GM21447 (cell line): ENCODE data around the gene RASA4B.

ENCODE experiments used
- ATAC-seq: cut with Tn5 transposase; IDR thresholded peaks from one replicate; pipeline ENCODE4 v1.9.1; 2021; ENCODE audit not compliant: unreplicated experiment

The RASA4B gene

DNA sequence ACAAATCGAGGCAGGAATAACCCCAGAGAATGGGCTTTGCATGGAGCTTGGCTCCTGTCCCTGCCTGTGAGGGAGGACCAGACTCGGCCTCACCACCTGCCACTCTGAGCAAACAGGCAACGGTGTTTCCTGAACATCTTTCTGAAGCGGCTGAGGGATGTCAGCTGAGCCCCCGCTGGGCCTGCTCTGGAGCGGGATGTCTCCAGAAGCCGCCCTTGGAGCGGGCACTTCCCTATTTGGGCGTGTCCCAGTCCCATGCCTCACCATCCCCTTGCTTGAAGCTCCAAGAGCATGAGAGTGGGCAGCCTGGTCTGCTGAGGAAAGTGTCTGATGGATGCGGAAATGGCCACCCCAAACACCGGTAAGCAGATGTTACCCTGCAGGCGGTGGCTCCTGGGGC, 63.1 kb downstream of the RASA4B start:
- ATAC-seq, result no peak

GRCh38 chr7:102453319-102453718, 64.3 kb downstream of the RASA4B start:
- no peak for ATAC-seq

DNA sequence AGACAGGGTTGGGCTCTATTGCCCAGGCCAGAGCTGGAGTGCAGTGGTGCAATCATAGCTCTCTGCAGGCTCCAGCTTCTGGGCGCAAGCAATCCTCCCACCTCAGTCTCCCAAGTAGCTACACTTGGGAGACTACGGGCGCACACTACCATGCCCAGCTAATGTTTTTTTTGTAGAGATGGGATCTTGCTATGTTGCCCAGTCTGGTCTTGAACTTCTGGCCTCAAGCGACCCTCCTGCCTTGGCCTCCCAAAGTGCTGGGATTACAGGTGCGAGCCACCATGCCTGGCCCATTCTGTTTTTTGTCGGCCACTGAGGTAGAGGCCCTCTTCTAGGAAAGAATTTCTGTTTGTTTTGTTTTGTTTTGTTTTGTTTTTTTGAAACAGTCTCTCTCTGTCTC, 65.1 kb downstream of the RASA4B start:
- no peak for ATAC-seq

- no peak for ATAC-seq
Measured at GRCh38 chr7:102451371-102452054, 66.1 kb downstream of the RASA4B start.

DNA sequence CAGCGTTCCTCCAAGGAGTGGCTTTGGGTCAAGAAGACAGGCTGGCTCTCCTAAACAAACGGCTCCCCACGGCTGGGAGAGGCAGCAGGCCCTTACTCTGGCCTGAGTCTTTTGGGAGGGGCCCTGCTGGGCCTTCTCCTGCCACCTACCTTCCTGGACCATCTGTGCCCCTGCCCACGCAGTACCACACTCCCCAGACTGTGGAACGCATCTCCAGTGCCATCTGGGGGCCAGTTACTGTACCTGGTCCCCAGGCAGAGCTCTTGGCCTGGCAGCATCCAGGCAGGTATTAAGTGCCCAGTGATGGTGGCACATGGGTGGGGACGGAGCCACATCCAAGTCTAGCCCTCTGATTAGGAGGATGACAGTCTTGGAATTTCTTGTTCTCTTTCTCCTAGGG, 67.3 kb downstream of the RASA4B start:
- ATAC-seq, result no peak

DNA sequence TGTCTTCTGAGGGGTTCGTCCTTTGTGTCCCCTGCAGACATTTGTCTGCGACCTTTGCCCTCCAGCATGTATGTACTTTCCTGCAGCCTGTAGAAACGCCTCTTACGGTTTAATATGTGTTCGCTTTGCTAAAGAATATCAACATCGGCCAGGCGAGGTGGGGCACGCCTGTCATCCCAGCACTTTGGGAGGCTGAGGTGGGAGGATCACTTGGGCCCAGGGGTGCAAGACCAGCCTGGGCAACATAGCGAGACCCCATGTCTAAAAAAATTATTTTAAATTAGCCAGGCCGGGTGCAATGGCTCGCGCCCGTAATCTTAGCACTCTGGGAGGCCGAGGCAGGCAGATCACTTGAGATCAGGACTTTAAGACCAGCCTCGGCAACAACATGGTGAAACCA, 68.4 kb downstream of the RASA4B start:
- ATAC-seq, result no peak

DNA sequence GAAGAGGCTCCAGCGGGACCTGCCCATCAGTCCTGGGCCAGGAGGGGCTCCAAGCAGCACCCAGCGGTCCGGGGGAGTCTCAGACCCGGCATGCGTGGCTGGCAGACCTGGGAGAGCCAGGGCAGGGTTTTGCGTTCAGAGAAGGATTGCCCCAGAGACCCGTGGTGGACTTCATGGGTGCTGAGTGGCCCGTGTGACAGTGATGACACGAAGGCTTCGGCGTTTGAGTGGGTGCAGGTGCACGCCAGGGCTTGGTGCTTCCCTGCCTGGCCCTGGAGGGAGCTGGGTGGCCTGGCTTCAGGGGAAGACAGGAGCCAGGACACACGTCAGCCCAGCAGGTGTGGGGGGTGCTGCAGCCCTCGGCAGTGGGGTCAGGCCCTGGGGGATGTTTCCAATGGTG, 70.3 kb downstream of the RASA4B start:
- ATAC-seq, result no peak

GRCh38 chr7:102446387-102447156, 71.0 kb downstream of the RASA4B start:
- no peak for ATAC-seq

- ATAC-seq, result no peak
Measured at GRCh38 chr7:102445674-102446071, 71.9 kb downstream of the RASA4B start.

DNA sequence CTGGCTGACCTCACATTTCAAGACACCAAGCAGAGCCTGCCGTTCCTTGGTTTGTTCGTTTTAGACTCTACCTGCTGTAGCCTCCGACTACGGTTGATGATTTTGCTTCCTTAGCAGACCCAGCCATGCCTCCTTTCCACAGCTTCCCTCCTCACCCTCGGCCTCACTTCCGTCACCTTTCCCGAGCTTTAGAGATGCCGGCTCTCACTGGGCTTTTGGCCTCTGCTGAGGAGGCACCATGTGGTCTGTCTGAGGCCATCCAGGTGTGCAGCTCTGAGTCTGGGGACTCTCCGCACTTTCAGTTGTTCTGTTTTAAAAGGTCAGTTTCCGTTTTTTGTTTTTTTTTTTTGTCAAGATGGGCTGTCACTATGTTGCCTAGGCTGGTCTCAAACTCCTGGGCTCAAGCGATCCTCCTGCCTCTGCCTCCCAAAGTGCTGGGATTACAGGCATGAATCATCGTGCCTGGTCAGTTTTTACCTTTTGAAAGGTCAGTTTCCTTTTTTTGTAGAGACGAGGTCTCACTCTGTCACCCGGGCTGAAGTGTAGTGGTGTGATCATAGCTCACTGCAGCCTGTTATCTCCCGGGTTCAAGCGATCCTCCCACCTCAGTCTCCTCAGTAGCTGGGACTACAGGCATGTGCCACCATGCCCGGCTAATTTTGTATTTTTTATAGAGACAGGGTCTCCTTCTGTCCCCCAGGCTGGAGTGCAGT, 72.5 kb downstream of the RASA4B start:
- peak; percentile 44 for ATAC-seq

GRCh38 chr7:102439963-102440795, 77.4 kb downstream of the RASA4B start:
- ATAC-seq, result no peak

DNA sequence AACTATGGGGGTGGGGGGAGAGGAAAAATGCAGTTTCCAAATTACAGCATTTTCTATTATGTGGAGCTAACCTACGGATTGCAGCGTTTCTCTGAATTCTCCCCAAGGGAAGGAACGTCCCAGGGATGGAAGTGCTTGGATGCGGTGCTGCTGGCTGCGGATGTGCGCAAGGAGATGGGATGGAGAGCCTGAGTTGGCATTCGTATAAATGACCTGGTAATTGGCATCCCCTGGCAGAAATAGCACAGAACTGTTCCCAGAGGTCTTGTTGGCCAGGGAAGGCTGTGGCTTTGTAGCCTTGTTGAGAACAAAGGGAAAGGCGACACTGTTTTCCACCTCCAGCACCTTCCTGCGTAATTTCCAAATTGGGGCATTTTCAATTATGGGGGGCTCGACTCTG, 81.5 kb downstream of the RASA4B start:
- no peak for ATAC-seq

DNA sequence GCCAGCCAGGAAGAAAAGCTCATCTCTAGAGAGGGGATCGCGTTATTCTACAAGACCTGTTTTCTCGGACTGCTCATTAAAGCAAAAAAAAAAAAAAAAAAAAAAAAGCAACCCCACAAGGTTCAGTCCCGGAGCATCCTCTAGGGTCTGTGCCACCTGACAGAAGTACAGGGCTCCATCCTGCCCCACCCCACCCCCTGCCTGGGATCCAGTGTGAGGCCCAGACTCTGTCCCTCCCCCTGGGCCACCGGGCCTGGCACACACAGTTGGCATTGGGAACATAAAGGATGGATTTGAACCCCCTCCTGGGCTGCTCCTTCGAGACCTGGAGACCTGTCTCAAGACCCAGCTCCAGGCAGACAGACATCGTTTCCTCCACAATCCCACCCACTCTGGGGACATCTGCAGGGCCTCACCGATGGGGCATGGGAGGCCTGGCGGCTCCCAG, 83.5 kb downstream of the RASA4B start:
- peak; percentile 6 for ATAC-seq

GRCh38 chr7:102433219-102434038, 84.1 kb downstream of the RASA4B start, which contains the start of gene ORAI2:
TSS of gene ORAI2 (plus strand) at chr7:102433575. CDS start at chr7:102438957, 5,382 bp downstream.
- ATAC-seq, result peak; percentile 48
